Heart right ventricle (tissue), 16 donors: ENCODE measurements around the gene ITSN1. TPM values are rescaled to one million over a fixed set of nuclear protein-coding genes. Genes with fewer than 3 reads are reported as not detected.

ENCODE experiments used
- ATAC-seq, 8 donors: fragments of 200-7000 bp; cut with Tn5 transposase; one replicate each; pipeline ENCODE4 v1.9.1; 2020; ENCODE audit warnings: mild to moderate bottlenecking in 8 of 8, moderate library complexity in 8 of 8, moderate number of reproducible peaks in 1 of 8
- DNase-seq, 2 donors: peaks; one replicate each; pipeline ENCODE4 v3.0.0-alpha.2; 2020
- H3K27ac ChIP-seq, 10 donors: fragments of 200-600 bp; sonication (generic) in 2 of 10; one replicate each; pipeline versions ENCODE4 v1.5.0 to v1.8.0; 2020 to 2022; ENCODE audit warnings: mild to moderate bottlenecking in 3 of 10
- H3K27me3 ChIP-seq, 7 donors: fragments of 200-600 bp; one replicate each; pipeline ENCODE4 v1.8.0; 2021 to 2022; ENCODE audit warnings: mild to moderate bottlenecking in 2 of 7
- H3K36me3 ChIP-seq, 9 donors: fragments of 200-600 bp; sonication (generic) in 1 of 9; one replicate each; pipeline versions ENCODE4 v1.5.0 to v1.8.0; 2020 to 2022; ENCODE audit warnings: mild to moderate bottlenecking in 2 of 9
- H3K4me1 ChIP-seq, 9 donors: fragments of 200-600 bp; sonication (generic) in 1 of 9; one replicate each; pipeline versions ENCODE4 v1.5.0 to v1.8.0; 2020 to 2022; ENCODE audit warnings: mild to moderate bottlenecking in 4 of 9
- H3K4me3 ChIP-seq, 10 donors: fragments of 200-600 bp; sonication (generic) in 2 of 10; one replicate each; pipeline versions ENCODE4 v1.5.0 to v1.8.0; 2020 to 2022; ENCODE audit warnings: mild to moderate bottlenecking in 7 of 10, moderate library complexity in 2 of 10
- H3K9me3 ChIP-seq, 11 donors: fragments of 200-600 bp in 10 of 11; sonication (generic) in 2 of 11; one replicate each; pipeline versions ENCODE4 v1.5.0 to v1.8.0; 2013 to 2022; ENCODE audit warnings: mild to moderate bottlenecking in 2 of 11, control low read depth in 1 of 11, moderate library complexity in 1 of 11
- WGBS, 2 donors: extraction: QIAGEN DNeasy Blood & Tissue Kit; methylation state at CpG; one replicate each; pipeline ENCODE4 v1.1.7; 2013; ENCODE audit warnings: inconsistent platforms in 1 of 2; 5-methylcytosine and 5-hydroxymethylcytosine counted together
- intact Hi-C, 10 donors: fragments of 100-400 bp; cut with DNase I; formaldehyde crosslinking; loops; one replicate each; pipeline versions ENCODE4 v1.11.1 to v1.14.2; 2022
- polyA plus RNA-seq, 2 donors: library from polyadenylated mRNA; stranded (reverse); fragments of 200-250 nt; gene quantifications; one replicate each; pipeline ENCODE4 v1.2.3, GENCODE V29; 2013
- total RNA-seq, 10 donors: library from RNA; stranded (reverse); fragmentation: NEBNext Ultra II Directional in 3 of 10; extraction: Animal tissue kit (Norgen Biotek cat#: 25700) in 3 of 10; gene quantifications; one replicate each; pipeline versions ENCODE4 v1.2.1 to v1.2.4, GENCODE V29; 2021 to 2023
- TF ChIP-seq, protein P1 (sequence below), 9 donors: fragments of 200-600 bp; sonication (generic) in 2 of 9; IDR thresholded peaks; one replicate each; pipeline versions ENCODE4 v1.5.0 to v1.8.0; 2021 to 2022; ENCODE audit warnings: antibody characterized with exemption in 9 of 9, mild to moderate bottlenecking in 5 of 9, moderate library complexity in 1 of 9
- donor health status: Arrhythmogenic right ventricular cardiomyopathy.
- donor health status: ischemic (EF 13 %, LVEDD 7.1; RV severe dilation, severe dysfunction).
- donor health status: healthy with polysubstance abuse.
- donor health status: DM: no; HTN: yes; CAD: no.
- donor health status: DM: no; HTN: no; CAD: no.
- donor health status: ischemic (EF 25% LVEDD 6.9; RV normal size, moderate dysfunction).
- donor health status: ischemic (EF 25% LVEDD 5.7; RV mildly dilated, moderate dysfunction).
- donor health status: healthy.
- donor health status: DM: yes; HTN: yes; CAD: no.
- donor health status: Ischemic cardiomyopathy.
- donor health status: ischemic (EF 35%, LVEDD 5.7; RV mildly dilated, moderate dysfunction).
- donor health status: nonischemic (EF 11% LVEDD 7.7; RV severe dilation, severe dysfunction).
- donor health status: DM: yes; HTN: yes; CAD: no.
- donor health status: PGD.
- donor health status: ischemic (EF 29% LVEDD 5.4; RV normal size, mild dysfunction).
- donor health status: nonischemic (EF 23%, LVEDD 6.1; RV moderate dilation, normal function).

ITSN1 gene
- total and polyA plus RNA-seq, 12 donors, result 14.6 to 47.3 (median 32.3) TPM

DNA sequence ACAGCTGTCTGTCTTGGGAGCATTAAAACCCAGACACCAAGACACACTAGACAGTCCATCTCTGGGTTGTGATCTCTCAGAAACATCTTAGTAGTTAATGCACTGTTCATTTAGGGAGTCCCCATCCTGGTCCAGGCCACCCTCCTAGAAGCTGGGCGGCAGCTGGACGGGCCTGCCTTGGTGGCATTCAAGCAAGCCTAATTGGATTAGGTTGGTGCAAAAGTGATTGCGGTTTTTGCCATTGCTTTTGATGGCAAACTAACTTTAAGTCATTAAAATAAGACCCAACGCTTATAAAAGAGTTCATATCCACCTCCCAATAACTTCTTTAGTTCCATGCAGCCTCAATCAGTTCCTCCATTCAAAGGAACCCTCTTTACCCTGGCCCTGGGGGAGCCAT, 251.6 kb downstream of the ITSN1 start:
- DNase-seq (no peak), ATAC-seq (peak in 1 of 8 donors; percentile 20)
- H3K27ac ChIP-seq, result no peak overlapping the region
- H3K4me3 ChIP-seq, result peak overlapping the region in 1 of 10 donors; percentile 46
- intact Hi-C loops, result loop anchor here in 6 of 10 donors (5.0 to 10.0 kb wide), 3 partner anchors 129 to 252 kb away; partner anchors contain the start of genes CRYZL1 (in 6 of the 6) and ITSN1 (in 6 of the 6)
- no peaks in the 10 kb centered on the region for H3K9me3 ChIP-seq
- H3K4me1 ChIP-seq, result peaks cover 0 to 18% (median 8%) of the 10 kb centered on the region in 9 donors
- TF ChIP-seq, protein P1, sequence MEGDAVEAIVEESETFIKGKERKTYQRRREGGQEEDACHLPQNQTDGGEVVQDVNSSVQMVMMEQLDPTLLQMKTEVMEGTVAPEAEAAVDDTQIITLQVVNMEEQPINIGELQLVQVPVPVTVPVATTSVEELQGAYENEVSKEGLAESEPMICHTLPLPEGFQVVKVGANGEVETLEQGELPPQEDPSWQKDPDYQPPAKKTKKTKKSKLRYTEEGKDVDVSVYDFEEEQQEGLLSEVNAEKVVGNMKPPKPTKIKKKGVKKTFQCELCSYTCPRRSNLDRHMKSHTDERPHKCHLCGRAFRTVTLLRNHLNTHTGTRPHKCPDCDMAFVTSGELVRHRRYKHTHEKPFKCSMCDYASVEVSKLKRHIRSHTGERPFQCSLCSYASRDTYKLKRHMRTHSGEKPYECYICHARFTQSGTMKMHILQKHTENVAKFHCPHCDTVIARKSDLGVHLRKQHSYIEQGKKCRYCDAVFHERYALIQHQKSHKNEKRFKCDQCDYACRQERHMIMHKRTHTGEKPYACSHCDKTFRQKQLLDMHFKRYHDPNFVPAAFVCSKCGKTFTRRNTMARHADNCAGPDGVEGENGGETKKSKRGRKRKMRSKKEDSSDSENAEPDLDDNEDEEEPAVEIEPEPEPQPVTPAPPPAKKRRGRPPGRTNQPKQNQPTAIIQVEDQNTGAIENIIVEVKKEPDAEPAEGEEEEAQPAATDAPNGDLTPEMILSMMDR (IDR thresholded peaks at IDR 0.05), result no peak
- peaks cover 0 to under 1% (median 0%) of the 10 kb centered on the region in 9 donors for H3K36me3 ChIP-seq
- no peaks in the 10 kb centered on the region for H3K27me3 ChIP-seq
- WGBS, 2 donors, result 91 to 95% methylated on average over 4 of the region's 4 CpGs

GRCh38 chr21:33894736-33895288, 252.5 kb downstream of the ITSN1 start:
- Histone ChIP-seq H3K27ac (peak overlapping the region in 1 of 10 donors; percentile 13), H3K9me3 (no peaks in the 10 kb centered on the region), H3K4me1 (peaks cover 0 to 18% (median 8%) of the 10 kb centered on the region in 9 donors), H3K36me3 (peaks cover 0 to 5% (median 0%) of the 10 kb centered on the region in 9 donors), H3K4me3 (peak overlapping the region in 8 of 10 donors; percentile 27 to 51 (median 38)), H3K27me3 (no peaks in the 10 kb centered on the region)
- peak; percentile 73 to 81 for DNase-seq
- 2 to 3% methylated on average over 20 of the region's 20 CpGs for WGBS, 2 donors
- ATAC-seq, result peak; percentile 79 to 94 (median 92)
- TF ChIP-seq, protein P1 (IDR thresholded peaks at IDR 0.05), result peak; percentile 27 to 76 (median 61)
- intact Hi-C loops, result loop anchor here in 7 of 10 donors (5.0 to 10.0 kb wide), 3 partner anchors 130 to 253 kb away; partner anchors contain the start of genes CRYZL1 (in 7 of the 7) and ITSN1 (in 7 of the 7)

DNA sequence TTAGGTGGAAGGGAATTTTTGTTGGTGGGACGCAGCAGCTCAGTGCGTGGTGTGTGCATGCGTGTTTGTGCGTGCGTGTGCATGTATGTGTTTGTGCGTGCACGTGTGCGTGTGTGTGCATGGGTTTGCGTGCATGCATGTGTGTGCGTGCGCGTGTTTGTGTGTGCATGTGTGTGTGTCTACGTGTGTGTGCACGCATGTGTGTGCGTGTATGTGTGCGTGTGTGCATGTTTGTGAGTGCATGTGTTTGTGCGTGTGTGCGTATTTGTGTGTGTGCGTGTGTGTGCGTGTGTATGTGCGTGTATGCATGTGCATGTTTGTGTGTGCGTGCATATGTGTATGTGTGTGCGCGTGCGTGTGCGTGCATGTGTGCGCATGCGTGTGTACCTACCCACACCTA, 253.1 kb downstream of the ITSN1 start:
- WGBS, 2 donors, result 81 to 83% methylated on average over 28 of the region's 28 CpGs
- DNase-seq (no peak), ATAC-seq (peak in 2 of 8 donors; percentile 5 to 14)
- Histone ChIP-seq H3K27ac (no peak overlapping the region), H3K4me3 (peak overlapping the region in 2 of 10 donors; percentile 34 to 46), H3K36me3 (peaks cover 0 to 9% (median 0%) of the 10 kb centered on the region in 9 donors), H3K9me3 (no peaks in the 10 kb centered on the region), H3K4me1 (peaks cover 0 to 18% (median 8%) of the 10 kb centered on the region in 9 donors), H3K27me3 (no peaks in the 10 kb centered on the region)
- TF ChIP-seq, protein P1 (IDR thresholded peaks at IDR 0.05), result no peak
- intact Hi-C loops, result loop anchor here in 5 of 10 donors (5.0 to 10.0 kb wide), 3 partner anchors 131 to 253 kb away; partner anchors contain the start of genes CRYZL1 (in 4 of the 5) and ITSN1 (in 4 of the 5)

DNA sequence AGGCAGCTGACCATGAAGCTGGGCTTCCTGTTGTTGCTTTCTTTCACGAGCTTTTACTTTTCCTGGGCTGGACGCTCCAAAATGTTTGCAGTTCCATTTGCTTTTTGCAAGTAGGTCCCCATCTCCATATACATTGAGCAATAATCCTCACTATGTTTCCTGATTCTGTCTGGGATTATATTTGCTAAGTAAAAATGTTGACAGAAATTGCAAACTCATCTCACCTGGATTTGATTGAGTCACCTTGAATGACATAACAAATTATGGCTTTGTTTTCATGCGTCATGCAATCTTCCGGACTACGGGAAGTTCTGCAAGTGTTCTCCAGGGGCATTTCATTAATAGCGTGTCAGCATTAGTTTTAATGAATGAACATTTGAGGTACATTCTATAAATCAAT, 254.4 kb downstream of the ITSN1 start:
- ATAC-seq (no peak), DNase-seq (no peak)
- no peaks in the 10 kb centered on the region for H3K27me3 ChIP-seq
- H3K36me3 ChIP-seq, result peaks cover 0 to 23% (median 0%) of the 10 kb centered on the region in 9 donors
- H3K27ac ChIP-seq, result no peak overlapping the region
- intact Hi-C loops, result loop anchor here in 5 of 10 donors (5.0 to 10.0 kb wide), 3 partner anchors 132 to 254 kb away; partner anchors contain the start of genes CRYZL1 (in 4 of the 5) and ITSN1 (in 4 of the 5)
- TF ChIP-seq, protein P1 (IDR thresholded peaks at IDR 0.05), result no peak
- no peaks in the 10 kb centered on the region for H3K9me3 ChIP-seq
- peaks cover 0 to 18% (median 12%) of the 10 kb centered on the region in 9 donors for H3K4me1 ChIP-seq
- H3K4me3 ChIP-seq, result no peak overlapping the region
- 80 to 81% methylated on average over 6 of the region's 6 CpGs for WGBS, 2 donors
